HG02840 (cell line): ENCODE data around the gene RELN.

Source experiments
- ATAC-seq: cut with Tn5 transposase; IDR thresholded peaks from one replicate; pipeline ENCODE4 v1.9.1; 2021; ENCODE audit warnings: mild to moderate bottlenecking, moderate library complexity, moderate number of reproducible peaks; ENCODE audit not compliant: unreplicated experiment, low FRiP score

RELN gene

DNA sequence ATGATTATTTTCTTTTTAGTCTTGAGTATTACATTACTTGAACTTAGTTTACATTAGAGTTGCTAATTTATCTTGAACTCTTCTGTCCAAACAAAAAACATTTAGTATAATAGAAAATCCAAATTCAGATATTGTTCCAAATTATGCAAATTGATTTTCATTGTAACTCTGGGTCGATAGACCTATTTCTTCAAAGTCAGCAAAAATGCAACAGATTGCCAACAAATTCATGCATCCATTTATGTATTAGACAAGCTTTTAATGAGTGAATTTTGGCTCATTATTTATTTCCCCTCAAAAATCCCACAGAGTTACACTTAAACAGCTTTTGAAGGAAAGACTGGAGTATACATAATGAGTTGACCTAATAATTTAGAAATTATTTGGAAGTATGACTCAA, 240.8 kb downstream of the RELN start:
- ATAC-seq: no peak

DNA sequence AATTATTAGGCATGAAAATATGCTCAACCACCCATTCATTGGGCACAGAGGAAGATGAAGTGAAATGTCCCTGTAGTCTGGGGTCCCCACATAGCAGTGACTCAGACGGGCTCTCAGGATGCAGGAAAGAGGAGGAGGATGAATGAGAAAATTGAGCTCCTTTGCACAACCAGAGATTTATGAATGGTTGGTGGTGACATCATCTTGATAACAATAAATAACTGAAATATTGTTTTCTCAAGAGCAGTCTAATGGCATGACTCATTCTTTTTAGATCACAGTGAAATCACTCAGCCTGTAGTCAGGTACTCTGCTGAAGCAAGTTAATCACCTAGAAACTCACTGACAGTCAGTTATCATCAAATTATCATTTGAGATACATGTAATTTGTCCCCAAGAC, 254.1 kb downstream of the RELN start:
- ATAC-seq: no peak

DNA sequence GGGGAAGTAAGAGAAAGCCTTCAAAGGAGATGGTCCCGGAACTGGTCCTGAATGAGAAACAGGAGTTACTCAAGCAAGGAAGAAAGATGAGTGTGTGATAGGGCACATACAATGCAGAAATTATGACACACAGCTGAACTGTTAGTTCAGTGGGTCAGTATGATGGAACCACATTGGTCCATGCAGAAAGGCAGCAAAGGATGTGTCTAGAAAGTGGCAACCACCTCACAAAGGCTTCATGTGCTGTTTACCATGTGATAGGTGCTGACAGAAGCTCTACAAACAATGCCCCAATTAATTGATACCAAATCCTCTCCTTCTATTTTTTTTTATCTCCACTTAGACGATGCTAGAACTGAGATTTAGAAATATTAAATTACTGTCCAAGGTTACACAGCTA, 258.3 kb downstream of the RELN start:
- ATAC-seq: no peak

DNA sequence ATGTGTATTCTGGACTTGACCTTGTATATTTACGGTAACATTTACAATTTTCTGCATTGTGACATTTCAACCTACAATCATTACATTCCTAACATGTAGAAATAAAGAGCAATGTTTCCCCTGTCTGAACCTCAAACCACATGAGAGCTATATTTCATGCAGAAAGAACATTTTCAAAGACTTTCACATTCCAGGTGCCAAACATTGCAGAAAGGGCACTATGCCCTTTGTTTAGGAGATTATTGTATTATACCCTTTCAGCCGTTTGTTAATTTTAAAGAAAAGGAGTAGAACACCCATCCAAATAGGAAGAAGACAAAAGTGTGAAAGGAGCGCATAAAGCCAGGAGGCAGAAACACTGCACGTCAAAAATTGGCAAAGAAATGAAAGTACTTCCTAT, 260.4 kb downstream of the RELN start:
- ATAC-seq: no peak

DNA sequence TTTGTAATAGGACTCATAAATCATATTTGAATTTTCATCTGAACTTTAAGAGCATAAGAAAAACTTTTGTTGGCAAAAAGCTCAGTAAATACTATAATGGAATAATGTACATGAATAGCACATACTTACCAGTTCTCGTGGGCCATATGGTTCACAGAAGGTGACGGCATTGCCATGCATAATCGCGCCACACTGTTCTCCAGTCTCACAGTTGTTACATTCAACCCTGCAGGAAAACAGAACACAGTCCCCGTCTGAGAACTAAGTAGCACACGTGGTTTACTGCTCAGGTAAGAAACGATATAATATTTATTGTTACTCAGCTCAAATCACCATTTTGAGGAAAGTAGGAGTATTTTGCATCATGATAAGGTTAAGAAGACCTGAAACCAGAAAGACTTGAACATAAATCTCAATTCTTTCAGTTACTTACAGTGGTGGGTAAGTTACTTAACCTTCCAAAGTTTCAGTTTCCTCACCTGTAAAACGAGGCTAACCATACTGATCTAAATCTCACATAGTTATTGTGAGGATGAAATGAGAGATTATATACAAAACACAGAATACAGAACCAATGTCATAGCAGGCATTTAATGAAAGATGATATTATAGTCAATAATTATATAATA, 261.4 kb downstream of the RELN start:
- no peak for ATAC-seq

DNA sequence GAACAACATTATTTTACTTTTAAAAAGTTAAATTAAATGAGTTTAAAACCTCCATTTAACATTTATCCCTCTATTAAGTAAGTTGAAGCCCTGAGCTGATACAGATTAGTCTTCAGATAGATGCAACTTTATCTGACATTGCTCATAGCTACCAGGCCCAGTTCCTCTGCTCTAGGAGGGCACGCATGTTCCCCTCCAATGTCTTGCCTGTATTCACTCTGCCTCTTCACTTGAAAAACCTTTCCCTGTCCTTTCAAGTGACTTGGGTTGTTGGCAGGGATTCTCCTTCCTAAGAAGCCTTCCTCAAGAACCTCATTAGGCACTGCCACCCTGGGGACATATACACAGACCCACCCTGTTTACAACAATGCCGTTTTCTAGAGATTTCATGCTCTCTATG, 270.4 kb downstream of the RELN start:
- ATAC-seq: no peak

DNA sequence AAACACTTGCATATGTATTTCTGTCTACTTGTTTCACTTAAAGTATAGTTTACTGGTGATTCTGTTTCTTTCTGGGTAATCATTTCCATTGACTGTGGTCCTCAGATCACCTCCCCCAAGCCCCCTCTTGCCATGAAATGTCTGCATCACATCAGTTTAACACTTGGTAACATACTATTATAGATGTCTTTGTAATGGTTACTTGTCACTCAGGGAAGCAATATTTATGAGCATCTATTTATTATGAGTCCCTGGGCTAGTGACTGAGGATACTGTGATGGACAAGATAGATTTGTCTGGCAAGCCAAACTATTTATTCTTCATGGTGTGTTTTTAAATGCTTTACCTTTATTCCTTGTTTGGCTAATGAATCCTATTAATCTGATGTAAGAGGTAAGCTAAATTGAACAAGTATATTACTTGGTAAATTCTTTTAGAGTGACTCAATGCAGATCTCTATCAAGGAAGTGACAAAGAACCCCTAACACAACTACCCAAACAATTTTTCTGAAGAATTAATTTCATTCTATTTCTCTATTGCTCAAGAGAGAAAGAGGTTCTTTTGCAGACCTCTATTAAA, 270.9 kb downstream of the RELN start:
- no peak for ATAC-seq

DNA sequence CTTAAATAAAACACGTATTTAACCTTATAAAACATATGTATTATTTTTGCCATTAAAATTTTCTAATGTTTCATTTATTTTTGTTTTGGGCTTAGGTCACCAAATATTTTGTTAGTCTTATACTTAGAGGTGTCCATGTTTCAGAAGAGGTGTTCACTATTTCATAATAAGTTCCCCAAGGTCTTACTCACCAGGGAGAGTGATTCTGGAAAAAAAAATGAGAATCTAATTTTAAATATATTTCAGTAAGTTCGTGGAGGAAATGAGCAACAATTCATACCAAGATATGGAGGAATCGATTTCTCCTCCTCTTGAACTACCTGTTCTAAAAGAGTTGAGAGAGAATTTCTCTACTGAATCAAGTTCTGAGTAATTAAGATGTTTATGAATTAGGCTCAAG, 271.9 kb downstream of the RELN start:
- no peak for ATAC-seq

DNA sequence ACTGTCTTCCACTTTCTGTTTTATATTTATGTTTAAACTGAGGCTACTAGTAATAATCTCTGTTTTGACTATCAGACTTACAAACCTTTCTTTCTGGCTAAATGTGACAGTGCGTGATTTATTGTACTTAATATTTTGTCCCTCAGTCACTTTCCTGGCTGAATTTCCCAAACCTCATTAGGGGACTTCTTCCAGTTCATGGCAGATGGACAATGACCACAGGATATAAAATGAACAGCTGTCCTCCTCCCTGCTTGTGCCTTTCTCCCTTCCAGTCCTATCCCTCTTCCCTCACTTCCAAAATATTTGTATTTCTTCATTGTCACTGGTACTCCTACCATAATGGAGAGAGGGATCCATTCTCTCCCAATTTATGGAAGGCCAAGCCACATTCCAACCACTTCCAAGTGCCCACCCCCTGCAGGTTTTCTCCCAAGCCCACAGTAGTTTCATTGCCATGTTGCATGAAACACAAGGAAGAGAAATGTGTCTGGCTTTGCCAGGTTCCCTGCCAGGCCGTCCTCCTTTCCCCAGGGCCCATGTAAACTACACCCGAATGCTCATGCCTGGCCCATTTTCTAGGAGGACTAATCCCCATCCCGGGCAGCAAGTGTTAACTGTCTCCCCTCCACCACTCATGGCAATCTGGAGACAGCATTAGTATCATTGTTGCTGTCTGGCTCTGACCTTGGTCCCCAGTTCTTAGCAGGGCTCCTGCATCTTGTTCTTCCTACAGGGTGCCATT, 273.9 kb downstream of the RELN start:
- no peak for ATAC-seq

DNA sequence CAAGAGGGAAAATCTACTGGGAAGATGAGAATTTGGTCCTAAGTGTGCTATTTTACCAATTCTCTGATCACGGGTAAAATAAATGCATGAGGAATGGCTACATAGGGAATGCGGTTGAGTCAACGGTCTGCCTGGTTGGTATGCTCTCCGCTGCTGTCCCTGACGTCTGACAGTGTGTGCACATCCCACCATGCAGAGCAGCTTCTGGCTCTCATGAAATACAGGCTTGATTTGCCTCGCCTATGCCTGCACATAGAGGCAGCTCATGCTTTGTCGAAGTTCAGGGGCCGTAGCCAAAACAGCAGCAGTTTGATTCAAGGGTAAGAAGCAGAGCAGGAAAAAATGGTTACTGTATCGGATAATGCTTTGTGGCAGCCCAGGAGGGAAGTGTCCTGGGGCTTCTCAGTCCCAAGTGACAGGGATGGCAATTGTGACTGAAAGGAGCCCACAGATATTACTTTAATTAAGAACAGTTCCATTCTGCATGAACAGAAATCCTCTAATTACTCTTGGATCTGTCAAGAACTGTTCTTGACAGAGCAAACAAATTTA, 275.0 kb downstream of the RELN start:
- no peak for ATAC-seq

DNA sequence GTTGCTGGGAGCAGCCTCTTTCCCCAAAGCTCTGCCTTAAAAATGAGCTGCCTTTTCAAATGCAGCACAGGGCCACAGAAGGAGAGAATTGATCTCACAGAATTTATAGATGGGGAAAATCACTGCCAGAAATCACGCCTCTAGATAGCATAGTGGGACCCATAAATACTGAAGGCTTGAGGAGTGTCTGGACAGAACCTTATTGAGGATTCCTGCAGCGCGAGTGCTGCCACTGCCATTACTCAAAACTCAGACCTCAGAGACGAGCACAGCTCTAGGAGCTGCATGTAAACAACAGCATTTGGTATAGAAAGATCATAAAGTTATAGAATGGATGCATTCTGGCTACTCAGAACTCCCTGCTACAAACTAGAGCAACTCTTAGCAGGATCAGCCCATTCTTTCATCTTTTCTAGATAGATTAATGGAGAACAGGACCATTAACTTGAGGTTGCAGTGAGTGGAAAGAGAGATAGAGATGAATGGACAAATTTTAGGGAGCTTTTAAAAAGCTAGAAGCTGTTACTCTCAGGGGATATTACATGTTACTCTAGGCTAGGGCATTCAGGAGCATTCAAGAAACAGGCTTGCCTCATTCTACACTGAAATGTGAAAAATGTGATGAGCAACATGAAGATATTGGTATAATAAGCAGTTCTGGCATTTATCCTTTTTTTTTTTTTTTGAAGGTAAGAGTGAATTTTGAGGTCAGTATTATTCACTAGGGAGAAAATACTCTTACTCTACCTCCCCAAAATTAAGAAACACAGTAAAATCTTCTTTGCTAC, 276.3 kb downstream of the RELN start:
- ATAC-seq: no peak

DNA sequence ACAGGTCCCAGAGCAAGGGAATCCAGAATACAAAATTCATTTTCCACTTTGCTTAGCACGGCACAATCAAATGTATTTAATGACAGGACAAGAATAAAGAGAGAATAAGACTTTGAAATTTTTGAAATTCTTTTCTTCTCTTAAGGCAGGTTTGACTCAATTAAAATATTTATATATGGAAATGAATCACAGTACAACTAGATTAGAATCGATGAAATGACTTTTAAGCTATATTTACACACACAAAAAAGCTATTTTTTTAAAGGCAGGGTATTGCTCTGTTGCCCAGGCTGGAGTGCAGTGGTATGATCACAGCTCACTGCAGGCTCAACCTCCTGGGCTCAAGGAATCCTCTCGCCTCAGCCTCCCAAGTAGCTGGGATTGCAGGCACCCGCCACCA, 278.0 kb downstream of the RELN start:
- ATAC-seq: no peak

DNA sequence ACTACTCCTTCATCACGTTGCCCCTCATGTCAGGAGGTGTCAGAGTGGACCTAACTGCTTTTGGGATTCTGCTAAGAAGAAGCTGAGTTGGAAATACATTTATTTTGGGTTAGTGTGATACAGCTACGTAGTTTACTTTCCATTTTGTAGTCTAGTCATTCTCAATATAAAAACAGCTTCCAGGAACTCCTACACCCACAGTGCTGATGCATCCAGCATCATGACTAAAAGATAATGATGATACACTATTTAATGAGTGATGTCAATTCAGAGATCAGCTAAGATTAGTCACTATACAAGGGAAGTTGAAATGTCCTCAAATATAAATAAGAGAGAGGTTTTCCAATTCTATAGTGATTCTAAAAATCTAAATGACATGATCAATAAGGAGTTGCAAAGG, 279.2 kb downstream of the RELN start:
- no peak for ATAC-seq

DNA sequence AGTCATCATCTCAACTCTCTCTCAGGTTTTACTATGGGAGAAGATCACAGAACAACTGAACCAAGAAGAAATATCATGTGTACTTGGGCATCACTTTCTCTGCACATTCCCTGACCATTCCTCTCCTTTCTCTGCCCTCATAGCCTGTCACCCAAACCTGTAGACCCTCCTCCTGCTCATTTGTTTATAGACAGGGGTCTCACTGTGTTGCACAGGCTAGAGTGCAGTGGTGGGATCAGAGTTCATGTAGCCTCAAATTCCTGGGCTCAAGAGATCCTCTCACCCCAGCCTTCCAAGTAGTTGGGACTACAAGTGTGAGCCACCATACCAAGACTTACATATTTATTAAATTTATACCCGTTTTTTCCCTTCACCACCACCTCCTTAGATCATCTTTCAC, 282.7 kb downstream of the RELN start:
- ATAC-seq: no peak

DNA sequence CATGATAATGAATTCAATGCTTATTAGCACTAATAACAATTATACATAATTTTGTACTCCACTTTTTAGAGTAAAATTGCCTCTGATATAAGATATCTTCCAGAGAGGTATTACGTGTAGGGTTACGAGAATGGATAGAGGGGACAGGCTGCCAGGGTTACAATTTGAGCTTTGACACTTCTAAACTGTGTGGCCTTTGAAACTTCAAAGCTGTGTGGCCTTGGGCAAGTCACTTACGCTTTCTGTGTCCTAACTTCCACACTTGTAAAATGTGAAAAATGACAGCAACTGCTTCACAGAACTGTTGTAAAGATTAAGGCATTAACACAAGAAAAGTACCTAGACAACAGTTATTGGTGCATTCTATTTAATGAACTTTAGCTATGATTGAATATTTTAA, 283.9 kb downstream of the RELN start:
- ATAC-seq: no peak

DNA sequence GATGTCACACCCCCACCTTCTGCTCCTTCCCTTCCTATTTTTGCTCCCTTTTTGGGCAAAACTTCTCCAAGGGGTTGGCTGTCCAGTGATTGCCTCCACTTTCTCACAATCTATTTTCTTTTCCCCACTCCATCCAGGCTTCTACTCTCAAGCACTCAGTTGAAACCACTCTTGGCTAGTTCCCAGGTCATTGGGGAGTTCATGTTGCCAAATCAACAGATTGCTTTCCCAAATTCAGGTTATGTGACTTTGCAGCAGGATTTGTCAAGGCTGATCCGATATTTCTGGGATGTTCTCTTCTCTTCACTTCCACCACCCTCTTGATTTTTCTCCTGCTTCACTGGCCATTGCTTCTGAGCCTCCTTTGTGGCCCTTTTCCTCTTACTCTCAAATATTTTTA, 284.8 kb downstream of the RELN start:
- no peak for ATAC-seq

DNA sequence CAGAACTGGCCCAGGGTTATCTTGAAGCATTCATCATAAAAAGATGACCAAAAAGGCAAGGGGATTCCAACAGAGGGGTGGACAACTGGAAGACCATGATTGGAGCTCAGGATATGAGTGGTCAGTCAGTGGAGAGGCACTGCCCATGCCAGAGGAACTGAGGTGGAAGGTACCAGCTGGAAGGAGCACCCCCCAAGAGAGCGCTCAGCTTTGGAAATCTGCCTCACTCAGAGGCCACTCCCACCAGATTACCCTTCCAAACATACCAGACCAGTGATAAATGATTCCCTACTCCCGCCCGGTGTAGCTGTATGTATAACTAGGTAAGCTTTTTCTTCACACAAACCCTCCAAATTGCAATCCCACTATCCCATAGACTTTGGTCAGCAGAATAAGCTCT, 286.5 kb downstream of the RELN start:
- ATAC-seq: no peak

DNA sequence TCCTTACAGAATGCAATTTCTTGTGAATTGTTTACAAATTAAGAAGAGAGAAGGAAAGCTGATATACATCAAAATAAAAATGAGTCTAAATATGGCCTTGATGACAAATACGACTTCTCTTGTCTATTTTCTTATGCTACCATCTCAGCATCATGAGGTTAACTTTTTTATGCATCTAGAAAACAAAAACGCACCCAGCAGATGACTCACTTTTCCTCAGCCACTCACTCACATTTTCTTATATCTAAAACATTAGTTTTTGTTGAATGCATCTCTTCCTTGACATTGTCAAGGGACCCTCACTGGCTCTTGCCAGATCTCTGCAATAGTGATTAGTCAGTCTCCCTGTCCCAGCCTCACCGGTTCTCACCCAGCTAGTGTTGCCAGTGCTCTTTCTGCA, 287.0 kb downstream of the RELN start:
- no peak for ATAC-seq

DNA sequence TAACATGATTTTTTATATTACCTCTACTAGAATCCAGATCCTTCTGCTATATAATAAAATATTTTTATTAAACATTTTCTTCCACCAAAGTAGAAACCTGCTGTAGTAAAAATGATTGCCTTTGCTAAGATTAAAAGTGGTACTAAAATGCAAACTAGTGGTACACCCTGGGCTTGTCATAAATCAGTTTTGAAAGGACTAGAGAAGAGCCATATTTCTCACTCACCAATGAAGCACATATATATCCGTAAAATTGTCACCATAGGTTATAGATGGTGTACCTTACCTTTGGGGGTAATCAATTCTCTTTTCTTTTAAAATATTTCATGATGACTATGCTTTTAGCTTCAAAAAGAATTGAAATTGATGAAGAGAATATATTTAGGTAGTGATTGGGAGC, 290.4 kb downstream of the RELN start:
- ATAC-seq: no peak

DNA sequence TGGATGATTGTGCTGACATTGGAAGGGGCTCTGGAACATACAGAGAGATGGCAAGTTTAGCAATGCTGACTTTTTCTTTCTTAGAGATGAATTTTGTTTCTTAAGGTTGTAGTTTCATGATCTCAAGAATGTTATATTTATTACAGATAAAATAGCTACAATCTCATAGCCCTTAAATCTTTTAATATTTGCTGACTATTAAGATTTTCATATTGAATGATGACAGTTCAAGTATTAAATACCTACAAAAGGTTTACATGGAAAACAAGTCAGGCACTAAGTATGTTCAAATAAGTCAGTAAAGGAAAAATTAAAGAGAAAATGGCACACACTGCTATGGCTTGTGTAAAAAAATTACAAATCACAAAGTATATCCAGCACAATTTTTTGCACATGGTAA, 291.4 kb downstream of the RELN start:
- ATAC-seq: no peak

DNA sequence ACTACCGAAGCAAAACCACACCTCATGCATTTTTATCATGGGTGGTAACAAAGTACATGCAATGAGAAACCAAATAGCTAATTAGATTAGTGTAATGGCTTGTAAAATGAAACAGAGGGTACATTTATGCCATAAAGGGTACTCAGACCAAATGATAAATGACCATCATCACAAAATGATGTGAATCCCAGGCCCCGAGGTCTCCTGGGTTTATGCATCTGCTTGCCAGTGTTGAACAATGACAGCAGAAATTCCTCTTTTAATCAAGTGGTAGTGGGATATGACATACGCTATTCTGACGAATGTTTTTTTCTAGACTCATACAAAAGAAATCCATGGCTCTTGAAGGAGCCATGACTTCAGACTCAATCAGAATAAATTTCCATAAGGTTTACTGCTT, 293.9 kb downstream of the RELN start:
- no peak for ATAC-seq
